Activated CD4-positive, alpha-beta memory T cell treated with anti-CD3 and anti-CD28 coated beads, Interleukin-2, amount 10 ng/mL, durations not matched to agents 7 days and 5 days (primary cell): ENCODE measurements around the gene ORC6. TPM values are rescaled to one million over a fixed set of nuclear protein-coding genes. Genes with fewer than 3 reads are reported as not detected.

Experiments used
- CTCF ChIA-PET: fragments of 350-600 bp; sonication (Branson Sonifier 250); formaldehyde crosslinking; loops from one replicate; lab custom pipeline; 2021; ENCODE audit warnings: antibody characterized with exemption, inconsistent platforms; lab: Charles Lee
- POLR2A ChIA-PET: fragments of 350-600 bp; sonication (Branson Sonifier 250); formaldehyde crosslinking; loops from one replicate; lab custom pipeline; 2021; ENCODE audit warnings: antibody characterized with exemption; lab: Charles Lee
- DNase-seq: peaks from one replicate; pipeline ENCODE4 v3.0.0-alpha.2; 2020
- H3K27ac Mint-ChIP-seq: one replicate; pipeline ENCODE4 v1.8.0; 2021; ENCODE audit warnings: mild to moderate bottlenecking, mixed read lengths
- H3K27me3 Mint-ChIP-seq: one replicate; pipeline ENCODE4 v1.8.0; 2021; ENCODE audit warnings: mixed read lengths
- H3K36me3 Mint-ChIP-seq: one replicate; pipeline ENCODE4 v1.8.0; 2021; ENCODE audit warnings: low read depth, mixed read lengths
- H3K4me1 Mint-ChIP-seq: one replicate; pipeline ENCODE4 v1.8.0; 2021; ENCODE audit warnings: mixed read lengths
- H3K4me3 Mint-ChIP-seq: one replicate; pipeline ENCODE4 v1.8.0; 2021; ENCODE audit warnings: mild to moderate bottlenecking, mixed read lengths
- H3K9me3 Mint-ChIP-seq: one replicate; pipeline ENCODE4 v1.8.0; 2021; ENCODE audit warnings: mixed read lengths
- total RNA-seq, 2 experiments: library from RNA; stranded (reverse); gene quantifications; one replicate each; pipeline ENCODE4 v1.2.3, GENCODE V29; 2021

ORC6 gene
- total RNA-seq, 2 experiments from 2014 or later: 35.1 to 35.8 TPM

- Mint-ChIP-seq H3K9me3 (no peaks in the 10 kb centered on the region), H3K27ac (no peak overlapping the region), H3K4me1 (peaks cover 31% of the 10 kb centered on the region), H3K36me3 (peaks cover 21% of the 10 kb centered on the region), H3K4me3 (no peak overlapping the region), H3K27me3 (no peaks in the 10 kb centered on the region)
- ChIA-PET POLR2A (interaction anchor here (1.2 to 2.1 kb wide), 2 partner anchors 10 to 67 kb away, joined by 5 to 10 read pairs; partner anchors contain the start of gene SHCBP1), CTCF (interaction anchor here (2.3 kb wide), 1 partner anchor 14 kb away, joined by 13 read pairs; no protein-coding TSS in a partner anchor)
- no peak for DNase-seq
Measured at GRCh38 chr16:46687486-46687885, 2.0 kb upstream of the ORC6 start.

- Mint-ChIP-seq H3K9me3 (no peaks in the 10 kb centered on the region), H3K36me3 (peaks cover 25% of the 10 kb centered on the region), H3K27ac (no peak overlapping the region), H3K27me3 (no peaks in the 10 kb centered on the region), H3K4me1 (peaks cover 30% of the 10 kb centered on the region), H3K4me3 (no peak overlapping the region)
- DNase-seq: no peak
- ChIA-PET POLR2A (no interaction called here), CTCF (interaction anchor here (2.3 kb wide), 1 partner anchor 14 kb away, joined by 13 read pairs; no protein-coding TSS in a partner anchor)
Measured at GRCh38 chr16:46688101-46688653, 1.3 kb upstream of the ORC6 start.

GRCh38 chr16:46688654-46689364 is 650 bp upstream of the ORC6 start, which contains the start of gene VPS35:
TSS of gene VPS35 (minus strand) at chr16:46689178. CDS start at chr16:46689133, 45 bp downstream.
- ChIA-PET CTCF (interaction anchor here (0.7 to 3.9 kb wide), 3 partner anchors 10 to 56 kb away, joined by 3 to 32 read pairs (median 3); no protein-coding TSS in a partner anchor), POLR2A (interaction anchor here (1.0 to 4.0 kb wide), 9 partner anchors 15 to 285 kb away, joined by 3 to 30 read pairs (median 4); partner anchors contain the start of genes C16orf87, DNAJA2, GPT2 and SHCBP1)
- H3K9me3 Mint-ChIP-seq: no peaks in the 10 kb centered on the region
- peaks cover 27% of the 10 kb centered on the region for H3K36me3 Mint-ChIP-seq
- no peak within 1 kb of the TSS for H3K4me3 Mint-ChIP-seq
- DNase-seq: peak; percentile 100
- H3K27ac Mint-ChIP-seq: no peak within 1 kb of the TSS
- no peaks in the 10 kb centered on the region for H3K27me3 Mint-ChIP-seq
- H3K4me1 Mint-ChIP-seq: peaks cover 29% of the 10 kb centered on the region

- peaks cover 36% of the 10 kb centered on the region for H3K36me3 Mint-ChIP-seq
- no peaks in the 10 kb centered on the region for H3K9me3 Mint-ChIP-seq
- DNase-seq: no peak
- CTCF ChIA-PET: interaction anchor here (1.2 to 3.9 kb wide), 5 partner anchors 13 to 240 kb away, joined by 3 to 32 read pairs (median 4); partner anchors contain the start of gene C16orf87
- no peak overlapping the region for H3K4me3 Mint-ChIP-seq
- no peaks in the 10 kb centered on the region for H3K27me3 Mint-ChIP-seq
- no peak overlapping the region for H3K27ac Mint-ChIP-seq
- H3K4me1 Mint-ChIP-seq: peaks cover 21% of the 10 kb centered on the region
- POLR2A ChIA-PET: interaction anchor here (0.6 to 4.0 kb wide), 15 partner anchors 9 to 284 kb away, joined by 3 to 30 read pairs (median 3); partner anchors contain the start of genes C16orf87, DNAJA2, GPT2 and SHCBP1
Measured at GRCh38 chr16:46690281-46691178, 1.1 kb downstream of the ORC6 start.

- H3K36me3 Mint-ChIP-seq: peaks cover 42% of the 10 kb centered on the region
- peaks cover 16% of the 10 kb centered on the region for H3K4me1 Mint-ChIP-seq
- ChIA-PET POLR2A (interaction anchor here (1.2 to 4.0 kb wide), 4 partner anchors 71 to 281 kb away, joined by 3 to 30 read pairs (median 14); partner anchors contain the start of genes C16orf87 and SHCBP1), CTCF (interaction anchor here (0.8 to 3.9 kb wide), 5 partner anchors 8 to 138 kb away, joined by 3 to 32 read pairs (median 3); no protein-coding TSS in a partner anchor)
- no peaks in the 10 kb centered on the region for H3K9me3 Mint-ChIP-seq
- no peaks in the 10 kb centered on the region for H3K27me3 Mint-ChIP-seq
- DNase-seq: no peak
- no peak overlapping the region for H3K27ac Mint-ChIP-seq
- no peak overlapping the region for H3K4me3 Mint-ChIP-seq
Measured at GRCh38 chr16:46691726-46692125, 2.3 kb downstream of the ORC6 start.

- no peaks in the 10 kb centered on the region for H3K9me3 Mint-ChIP-seq
- no peak overlapping the region for H3K27ac Mint-ChIP-seq
- CTCF ChIA-PET: interaction anchor here (0.9 to 1.2 kb wide), 2 partner anchors 20 to 280 kb away, joined by 3 to 4 read pairs; partner anchors contain the start of gene DNAJA2
- no peaks in the 10 kb centered on the region for H3K4me1 Mint-ChIP-seq
- DNase-seq: no peak
- H3K27me3 Mint-ChIP-seq: no peaks in the 10 kb centered on the region
- no peak overlapping the region for H3K4me3 Mint-ChIP-seq
- POLR2A ChIA-PET: no interaction called here
- H3K36me3 Mint-ChIP-seq: peaks cover 50% of the 10 kb centered on the region
Measured at GRCh38 chr16:46693598-46693997, 4.1 kb downstream of the ORC6 start.

- Mint-ChIP-seq H3K27me3 (no peaks in the 10 kb centered on the region), H3K4me3 (no peak overlapping the region), H3K27ac (no peak overlapping the region), H3K4me1 (no peaks in the 10 kb centered on the region), H3K36me3 (peaks cover 55% of the 10 kb centered on the region), H3K9me3 (no peaks in the 10 kb centered on the region)
- ChIA-PET POLR2A (no interaction called here), CTCF (no interaction called here)
- DNase-seq: no peak
Measured at GRCh38 chr16:46695937-46696336, 6.5 kb downstream of the ORC6 start.

GRCh38 chr16:46696957-46697356 is 7.5 kb downstream of the ORC6 start:
- no peaks in the 10 kb centered on the region for H3K27me3 Mint-ChIP-seq
- ChIA-PET CTCF (interaction anchor here (0.9 kb wide), 1 partner anchor 23 kb away, joined by 4 read pairs; no protein-coding TSS in a partner anchor), POLR2A (no interaction called here)
- peaks cover 45% of the 10 kb centered on the region for H3K36me3 Mint-ChIP-seq
- H3K4me1 Mint-ChIP-seq: peaks cover 4% of the 10 kb centered on the region
- no peak for DNase-seq
- H3K4me3 Mint-ChIP-seq: no peak overlapping the region
- H3K27ac Mint-ChIP-seq: no peak overlapping the region
- H3K9me3 Mint-ChIP-seq: no peaks in the 10 kb centered on the region

- Mint-ChIP-seq H3K27me3 (no peaks in the 10 kb centered on the region), H3K4me1 (peaks cover 7% of the 10 kb centered on the region), H3K9me3 (no peaks in the 10 kb centered on the region), H3K4me3 (no peak overlapping the region), H3K36me3 (peaks cover 36% of the 10 kb centered on the region), H3K27ac (no peak overlapping the region)
- no peak for DNase-seq
- POLR2A ChIA-PET: interaction anchor here (1.0 to 1.6 kb wide), 3 partner anchors 10 to 126 kb away, joined by 3 to 5 read pairs (median 4); partner anchors contain the start of gene ORC6
- CTCF ChIA-PET: interaction anchor here (0.8 kb wide), 1 partner anchor 8 kb away, joined by 3 read pairs; no protein-coding TSS in a partner anchor
Measured at GRCh38 chr16:46700048-46700447, 10.6 kb downstream of the ORC6 start.

- H3K27me3 Mint-ChIP-seq: no peaks in the 10 kb centered on the region
- DNase-seq: no peak
- CTCF ChIA-PET: no interaction called here
- no peaks in the 10 kb centered on the region for H3K9me3 Mint-ChIP-seq
- peaks cover 25% of the 10 kb centered on the region for H3K36me3 Mint-ChIP-seq
- peaks cover 9% of the 10 kb centered on the region for H3K4me1 Mint-ChIP-seq
- H3K27ac Mint-ChIP-seq: no peak overlapping the region
- POLR2A ChIA-PET: no interaction called here
- no peak overlapping the region for H3K4me3 Mint-ChIP-seq
Measured at GRCh38 chr16:46701615-46702014, 12.2 kb downstream of the ORC6 start.

- H3K4me1 Mint-ChIP-seq: peaks cover 13% of the 10 kb centered on the region
- no peaks in the 10 kb centered on the region for H3K9me3 Mint-ChIP-seq
- H3K27me3 Mint-ChIP-seq: no peaks in the 10 kb centered on the region
- peaks cover 23% of the 10 kb centered on the region for H3K36me3 Mint-ChIP-seq
- no peak for DNase-seq
- POLR2A ChIA-PET: no interaction called here
- CTCF ChIA-PET: no interaction called here
- no peak overlapping the region for H3K27ac Mint-ChIP-seq
- no peak overlapping the region for H3K4me3 Mint-ChIP-seq
Measured at GRCh38 chr16:46702030-46702429, 12.6 kb downstream of the ORC6 start.

GRCh38 chr16:46706642-46707041 is 17.2 kb downstream of the ORC6 start:
- H3K36me3 Mint-ChIP-seq: peaks cover 8% of the 10 kb centered on the region
- CTCF ChIA-PET: no interaction called here

More at GRCh38 chr16:46706642-46707041, 17.2 kb downstream of the ORC6 start:
- no peaks in the 10 kb centered on the region for H3K27me3 Mint-ChIP-seq
- POLR2A ChIA-PET: no interaction called here
- peaks cover 12% of the 10 kb centered on the region for H3K4me1 Mint-ChIP-seq
- H3K27ac Mint-ChIP-seq: no peak overlapping the region
- H3K9me3 Mint-ChIP-seq: no peaks in the 10 kb centered on the region
- no peak overlapping the region for H3K4me3 Mint-ChIP-seq
- no peak for DNase-seq
